Neutrophil (primary cell): Measurements from ENCODE around the gene CELF4.

Experiments
- H3K27ac ChIP-seq: fragments of 200-600 bp; sonication (generic); 2 replicates; pipeline ENCODE4 v1.5.1; 2016; ENCODE audit warnings: mild to moderate bottlenecking, moderate library complexity
- H3K27me3 ChIP-seq: fragments of 200-600 bp; sonication (generic); 2 replicates; pipeline ENCODE4 v1.6.0; 2016; ENCODE audit warnings: mild to moderate bottlenecking
- H3K36me3 ChIP-seq: fragments of 200-600 bp; sonication (generic); 2 replicates; pipeline ENCODE4 v1.5.1; 2017
- H3K4me1 ChIP-seq, 2 experiments: fragments of 200-600 bp in 1 of 2; sonication (generic) in 1 of 2; 1 replicate in 1 of 2; 2 replicates in 1 of 2; pipeline versions ENCODE4 v1.5.1 to v1.6.1; 2013 to 2016; ENCODE audit warnings: low read depth in 1 of 2, low read length in 1 of 2, mild to moderate bottlenecking in 1 of 2, moderate library complexity in 1 of 2; ENCODE audit not compliant: control insufficient read depth in 1 of 2, insufficient read depth in 1 of 2
- H3K4me3 ChIP-seq, 2 experiments: fragments of 200-600 bp in 1 of 2; sonication (generic) in 1 of 2; 1 replicate in 1 of 2; 2 replicates in 1 of 2; pipeline ENCODE4 v1.5.1; 2013 to 2016; ENCODE audit warnings: low read depth in 1 of 2, low read length in 1 of 2, mild to moderate bottlenecking in 1 of 2, moderate library complexity in 1 of 2
- H3K9me3 ChIP-seq: fragments of 200-600 bp; sonication (generic); 2 replicates; pipeline ENCODE4 v1.5.1; 2016
- CTCF ChIP-seq: fragments of 200-600 bp; sonication (generic); IDR thresholded peaks from 2 replicates; pipeline ENCODE4 v1.5.1; 2016; ENCODE audit warnings: antibody characterized with exemption

CELF4 gene

GRCh38 chr18:37552286-37552685, 13.3 kb downstream of the CELF4 start:
- Histone ChIP-seq H3K4me1 (no peaks in the 10 kb centered on the region), H3K36me3 (no peaks in the 10 kb centered on the region), H3K27me3 (peaks cover 23% of the 10 kb centered on the region), H3K4me3 (no peak overlapping the region), H3K27ac (no peak overlapping the region), H3K9me3 (no peaks in the 10 kb centered on the region)
- TF ChIP-seq CTCF = no peak

- Histone ChIP-seq H3K27ac (no peak overlapping the region), H3K4me3 (no peak overlapping the region)
Measured at GRCh38 chr18:37551846-37552245, 13.8 kb downstream of the CELF4 start.

GRCh38 chr18:37551249-37551648, 14.3 kb downstream of the CELF4 start:
- Histone ChIP-seq H3K27me3 (peaks cover 21% of the 10 kb centered on the region), H3K4me1 (no peaks in the 10 kb centered on the region), H3K9me3 (no peaks in the 10 kb centered on the region), H3K36me3 (no peaks in the 10 kb centered on the region), H3K4me3 (no peak overlapping the region), H3K27ac (no peak overlapping the region)
- no peak for TF ChIP-seq CTCF

More at GRCh38 chr18:37551846-37552245, 13.8 kb downstream of the CELF4 start:
- Histone ChIP-seq H3K27me3 (peaks cover 21% of the 10 kb centered on the region), H3K36me3 (no peaks in the 10 kb centered on the region), H3K9me3 (no peaks in the 10 kb centered on the region), H3K4me1 (no peaks in the 10 kb centered on the region)
- no peak for TF ChIP-seq CTCF

- H3K27me3 ChIP-seq = peaks cover 21% of the 10 kb centered on the region
- H3K4me3 ChIP-seq = no peak overlapping the region
- no peaks in the 10 kb centered on the region for H3K4me1 ChIP-seq
- H3K27ac ChIP-seq = no peak overlapping the region
- no peaks in the 10 kb centered on the region for H3K9me3 ChIP-seq
- TF ChIP-seq CTCF = no peak
- H3K36me3 ChIP-seq = no peaks in the 10 kb centered on the region
Measured at GRCh38 chr18:37550118-37550875, 15.3 kb downstream of the CELF4 start.

GRCh38 chr18:37548679-37549289, 16.8 kb downstream of the CELF4 start:
- no peak for TF ChIP-seq CTCF
- H3K27me3 ChIP-seq = peaks cover 21% of the 10 kb centered on the region
- H3K27ac ChIP-seq = no peak overlapping the region
- no peak overlapping the region for H3K4me3 ChIP-seq
- no peaks in the 10 kb centered on the region for H3K4me1 ChIP-seq
- no peaks in the 10 kb centered on the region for H3K36me3 ChIP-seq
- no peaks in the 10 kb centered on the region for H3K9me3 ChIP-seq
